ENCODE results near the gene LAMC2. TPM values are rescaled to one million over a fixed set of nuclear protein-coding genes. Genes with fewer than 3 reads are reported as not detected.

LAMC2 gene
- total RNA-seq, 1 donor from 2014 or later = 13.8 TPM

GRCh38 chr1:183219616-183220009 is 33.5 kb downstream of the LAMC2 start:
- TF ChIP-seq CTCF (IDR thresholded peaks at IDR 0.05) = no peak
- Mint-ChIP-seq H3K27me3 (ENCODE audit: low read depth) (no peaks in the 10 kb centered on the region), H3K9me3 (ENCODE audit: low read depth) (no peaks in the 10 kb centered on the region), H3K4me1 (ENCODE audit: low read depth) (peaks cover 9% of the 10 kb centered on the region), H3K4me3 (ENCODE audit: unreplicated experiment) (no peak overlapping the region), H3K36me3 (ENCODE audit: low read depth) (peaks cover 4% of the 10 kb centered on the region), H3K27ac (ENCODE audit: unreplicated experiment) (no peak overlapping the region)
- DNase-seq (ENCODE audit: low spot score) = no peak

- no peaks in the 10 kb centered on the region for H3K9me3 Mint-ChIP-seq (ENCODE audit: low read depth)
- H3K27me3 Mint-ChIP-seq (ENCODE audit: low read depth) = no peaks in the 10 kb centered on the region
- H3K36me3 Mint-ChIP-seq (ENCODE audit: low read depth) = no peaks in the 10 kb centered on the region
- no peak for DNase-seq (ENCODE audit: low spot score)
- no peak overlapping the region for H3K27ac Mint-ChIP-seq (ENCODE audit: unreplicated experiment)
- H3K4me1 Mint-ChIP-seq (ENCODE audit: low read depth) = peaks cover 14% of the 10 kb centered on the region
- no peak overlapping the region for H3K4me3 Mint-ChIP-seq (ENCODE audit: unreplicated experiment)
- no peak for TF ChIP-seq CTCF (IDR thresholded peaks at IDR 0.05)
Measured at GRCh38 chr1:183222909-183223308, 36.8 kb downstream of the LAMC2 start.

- H3K9me3 Mint-ChIP-seq (ENCODE audit: low read depth) = no peaks in the 10 kb centered on the region
- peaks cover 13% of the 10 kb centered on the region for H3K4me1 Mint-ChIP-seq (ENCODE audit: low read depth)
- no peak for DNase-seq (ENCODE audit: low spot score)
- H3K36me3 Mint-ChIP-seq (ENCODE audit: low read depth) = no peaks in the 10 kb centered on the region
- no peaks in the 10 kb centered on the region for H3K27me3 Mint-ChIP-seq (ENCODE audit: low read depth)
- TF ChIP-seq CTCF (IDR thresholded peaks at IDR 0.05) = no peak
- no peak overlapping the region for H3K4me3 Mint-ChIP-seq (ENCODE audit: unreplicated experiment)
- no peak overlapping the region for H3K27ac Mint-ChIP-seq (ENCODE audit: unreplicated experiment)
Measured at GRCh38 chr1:183223467-183223866, 37.4 kb downstream of the LAMC2 start.

- Mint-ChIP-seq H3K36me3 (ENCODE audit: low read depth) (no peaks in the 10 kb centered on the region), H3K27me3 (ENCODE audit: low read depth) (no peaks in the 10 kb centered on the region), H3K4me3 (ENCODE audit: unreplicated experiment) (no peak overlapping the region), H3K4me1 (ENCODE audit: low read depth) (peaks cover 14% of the 10 kb centered on the region), H3K9me3 (ENCODE audit: low read depth) (no peaks in the 10 kb centered on the region), H3K27ac (ENCODE audit: unreplicated experiment) (no peak overlapping the region)
- no peak for DNase-seq (ENCODE audit: low spot score)
- no peak for TF ChIP-seq CTCF (IDR thresholded peaks at IDR 0.05)
Measured at GRCh38 chr1:183226361-183226760, 40.3 kb downstream of the LAMC2 start.

GRCh38 chr1:183226963-183227362 is 40.9 kb downstream of the LAMC2 start:
- Mint-ChIP-seq H3K9me3 (ENCODE audit: low read depth) (no peaks in the 10 kb centered on the region), H3K27me3 (ENCODE audit: low read depth) (no peaks in the 10 kb centered on the region), H3K36me3 (ENCODE audit: low read depth) (no peaks in the 10 kb centered on the region), H3K27ac (ENCODE audit: unreplicated experiment) (no peak overlapping the region), H3K4me3 (ENCODE audit: unreplicated experiment) (no peak overlapping the region), H3K4me1 (ENCODE audit: low read depth) (peaks cover 14% of the 10 kb centered on the region)
- no peak for DNase-seq (ENCODE audit: low spot score)
- TF ChIP-seq CTCF (IDR thresholded peaks at IDR 0.05) = no peak
